HG02973 (cell line): ENCODE measurements around the gene TMEM129.

Experiments
- ATAC-seq: cut with Tn5 transposase; IDR thresholded peaks from one replicate; pipeline ENCODE4 v1.9.1; 2021; ENCODE audit warnings: moderate library complexity; ENCODE audit not compliant: unreplicated experiment

TMEM129 gene

DNA sequence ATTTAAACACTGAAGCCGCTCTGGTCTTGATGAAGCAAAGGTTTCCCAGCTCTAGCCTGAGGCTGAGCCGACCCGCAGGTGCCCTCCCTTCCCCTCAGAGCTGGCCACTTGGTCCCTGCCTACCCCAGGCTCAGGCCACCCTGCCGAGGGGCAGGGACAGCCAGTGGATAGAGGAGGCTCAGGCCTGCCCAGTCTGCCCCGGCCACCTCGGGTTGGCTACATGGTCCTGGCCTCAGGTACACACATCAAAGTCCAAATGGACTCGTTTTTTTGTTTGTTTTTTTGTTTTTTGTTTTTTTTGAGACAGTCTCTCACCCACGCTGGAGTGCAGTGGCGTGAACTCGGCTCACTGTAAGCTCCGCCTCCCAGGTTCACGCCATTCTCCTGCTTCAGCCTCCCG lies 24.0 kb upstream of the TMEM129 start:
- no peak for ATAC-seq

DNA sequence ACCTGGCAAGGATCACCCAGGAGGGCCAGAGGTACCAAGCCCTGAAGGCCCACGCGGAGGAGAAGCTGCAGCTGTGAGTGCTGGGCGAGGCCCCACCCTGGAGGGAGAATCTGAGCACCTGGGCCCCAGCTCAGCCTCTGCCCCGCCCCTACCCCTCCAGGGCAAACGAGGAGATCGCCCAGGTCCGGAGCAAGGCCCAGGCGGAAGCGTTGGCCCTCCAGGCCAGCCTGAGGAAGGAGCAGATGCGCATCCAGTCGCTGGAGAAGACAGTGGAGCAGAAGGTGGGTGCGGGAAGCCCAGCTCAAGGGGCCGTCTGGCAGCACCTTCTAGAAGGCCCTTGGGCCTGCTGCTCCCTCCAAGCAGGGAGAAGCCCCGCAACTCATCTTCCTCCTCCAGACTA lies 23.4 kb upstream of the TMEM129 start:
- ATAC-seq = no peak

DNA sequence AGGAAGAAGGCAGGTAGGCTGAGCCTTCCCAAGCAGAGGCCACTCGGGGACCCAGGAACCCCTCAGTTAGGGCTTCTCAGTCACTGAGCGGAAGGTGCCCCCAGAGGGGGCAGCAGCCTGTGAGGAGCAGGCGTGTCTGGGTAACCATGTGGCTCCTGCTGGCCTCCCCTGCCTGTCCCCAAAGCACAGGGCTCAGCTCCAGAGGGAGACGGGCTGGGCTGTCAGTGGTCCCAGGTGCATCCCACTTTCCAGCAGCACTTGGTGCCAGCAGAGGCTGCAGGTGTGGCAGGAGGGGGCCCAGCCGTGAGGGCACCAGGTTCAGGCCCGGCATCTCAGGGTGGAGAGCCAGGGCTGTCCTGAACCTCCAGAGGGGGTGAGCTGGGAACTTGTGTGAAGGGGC lies 22.9 kb upstream of the TMEM129 start:
- ATAC-seq = no peak

DNA sequence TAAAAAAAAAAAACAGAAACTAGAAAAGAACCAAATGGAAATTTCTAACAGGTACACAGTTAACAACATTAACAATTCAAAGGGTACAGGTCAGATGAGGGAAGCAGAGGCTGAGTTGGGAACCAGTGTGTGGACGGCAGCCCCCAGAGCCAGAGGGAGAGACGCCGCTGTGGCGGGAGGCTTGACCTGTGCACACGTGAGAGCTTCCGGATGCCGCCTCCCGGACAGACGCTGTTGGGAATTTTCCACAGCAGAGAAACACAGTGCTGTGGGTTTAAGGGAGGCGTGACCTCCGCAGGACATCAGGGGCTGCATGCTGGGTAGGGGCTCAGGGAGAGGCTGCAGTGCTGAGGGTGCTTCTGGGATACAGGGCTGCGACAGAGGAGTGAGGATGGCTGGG lies 22.4 kb upstream of the TMEM129 start:
- ATAC-seq = no peak

DNA sequence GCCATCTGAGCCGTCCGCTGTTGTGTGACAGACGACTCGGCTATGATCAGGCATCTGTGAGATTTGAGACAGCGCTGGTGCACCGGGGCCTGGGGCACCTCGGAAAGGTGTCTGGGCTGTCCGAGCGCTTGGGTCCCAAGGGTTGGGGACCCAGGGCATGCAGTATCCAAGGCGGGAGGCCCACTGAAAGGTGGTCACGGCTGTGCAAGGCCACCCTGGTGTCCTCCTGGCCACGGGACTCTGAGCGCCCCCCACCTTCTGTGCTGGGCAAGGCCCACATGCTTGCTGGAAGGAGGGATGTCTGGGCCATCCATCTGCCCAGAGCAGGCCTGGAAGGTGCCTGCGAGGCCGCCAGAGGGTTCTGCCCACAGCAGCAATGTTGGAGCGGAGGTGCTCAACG lies 20.1 kb upstream of the TMEM129 start:
- ATAC-seq = no peak

DNA sequence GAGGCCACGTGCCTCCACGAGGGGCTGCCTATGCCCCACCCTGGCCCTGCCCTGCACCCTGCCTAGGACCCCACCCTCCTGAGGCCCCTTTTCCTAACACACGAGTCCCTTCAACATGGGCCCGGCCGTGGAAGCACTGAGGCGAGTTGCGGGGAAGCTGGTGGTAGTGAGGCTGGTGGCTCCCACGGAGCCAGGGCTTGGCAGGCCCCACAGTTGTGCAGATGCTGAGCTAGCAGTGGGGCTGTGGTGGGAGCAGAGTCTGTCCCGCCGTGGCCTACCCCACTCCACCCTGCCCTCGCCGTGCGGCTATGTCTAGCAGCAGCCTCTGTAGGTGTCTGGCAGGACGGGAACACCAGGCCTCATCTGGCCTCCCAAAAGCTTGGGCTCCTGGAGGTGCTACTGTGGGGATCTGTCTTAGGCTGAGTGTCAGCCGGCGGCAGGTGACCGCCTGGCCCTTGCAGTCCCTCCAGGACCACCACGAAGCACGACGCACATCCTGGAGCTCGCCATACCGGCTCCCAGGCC lies 19.0 kb upstream of the TMEM129 start:
- no peak for ATAC-seq

DNA sequence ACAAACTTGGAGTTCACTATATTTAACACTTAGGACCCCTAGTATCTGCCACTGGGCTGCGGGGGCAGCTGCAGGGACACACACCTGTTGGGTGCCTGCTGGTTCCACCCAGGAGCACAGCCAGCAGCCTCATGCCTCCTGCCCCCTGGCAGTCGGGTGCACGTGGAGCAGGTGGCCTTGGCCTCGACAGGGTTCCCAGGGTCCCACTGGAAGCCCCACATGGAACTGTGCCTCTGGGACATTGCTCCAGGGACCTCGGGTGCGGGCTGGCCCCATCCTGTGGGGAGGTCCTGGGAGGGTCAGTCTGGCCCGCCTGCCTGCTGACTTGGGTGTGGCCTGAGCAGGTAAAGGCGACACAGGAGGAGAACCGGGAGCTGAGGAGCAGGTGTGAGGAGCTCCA lies 18.2 kb upstream of the TMEM129 start:
- ATAC-seq = no peak

DNA sequence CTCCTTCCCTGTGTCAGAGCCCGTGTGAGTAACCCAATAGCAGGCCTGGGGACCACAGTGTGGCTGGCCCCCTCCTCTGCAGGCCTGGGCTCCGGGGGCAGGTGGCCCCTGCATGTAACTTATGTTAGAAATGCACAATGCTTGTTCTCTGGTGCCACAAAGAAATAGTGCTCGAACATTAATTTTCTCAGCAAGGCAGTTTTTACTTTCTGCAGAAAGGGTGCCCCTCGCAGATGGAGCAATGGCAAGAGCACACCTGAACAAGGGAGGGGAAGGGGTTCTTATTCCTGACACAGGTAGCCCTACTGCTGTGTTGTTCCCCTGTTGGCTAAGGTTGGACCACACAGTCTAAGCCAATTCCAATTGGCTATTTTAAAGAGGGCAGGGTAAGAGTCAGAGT lies 17.3 kb upstream of the TMEM129 start:
- no peak for ATAC-seq

DNA sequence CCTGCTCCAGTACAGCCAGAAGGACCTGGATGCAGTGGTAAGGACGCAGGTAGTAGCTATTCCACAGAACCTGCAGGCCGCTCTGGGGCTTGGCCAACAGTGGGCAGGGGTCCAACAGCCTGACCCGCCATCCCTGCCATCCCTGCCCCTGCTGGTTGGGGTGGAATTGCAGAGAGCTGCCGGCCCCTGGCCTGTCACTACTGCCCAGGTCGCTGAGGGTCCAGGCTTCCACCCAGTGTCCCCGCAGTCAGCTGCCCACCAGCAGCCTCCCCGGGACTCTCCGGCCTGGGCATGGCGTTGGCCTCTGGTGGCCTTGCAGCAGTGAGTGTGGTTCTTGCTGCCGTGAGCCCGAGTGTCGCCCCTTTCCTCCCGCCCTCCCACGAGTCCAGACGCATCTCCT lies 16.5 kb upstream of the TMEM129 start:
- ATAC-seq = no peak

DNA sequence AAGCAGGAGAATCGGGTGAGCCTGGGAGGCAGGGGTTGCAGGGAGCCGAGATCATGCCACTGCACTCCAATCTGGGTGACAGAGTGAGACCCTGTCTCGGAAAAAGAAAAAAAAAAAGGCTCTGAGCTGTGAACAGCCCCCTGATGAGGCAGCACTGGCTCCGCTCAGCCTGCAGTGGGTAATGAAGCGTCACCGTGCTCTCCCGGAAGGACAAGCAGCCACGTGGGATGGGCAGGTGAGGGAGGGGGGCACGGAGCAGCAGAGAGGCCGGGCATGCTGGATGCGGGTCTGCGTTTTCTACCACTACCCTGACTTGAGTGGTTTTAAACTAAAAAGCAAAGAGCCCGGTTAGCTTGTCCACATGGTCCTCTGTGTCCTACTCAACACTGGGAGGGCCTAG lies 15.7 kb upstream of the TMEM129 start:
- no peak for ATAC-seq

DNA sequence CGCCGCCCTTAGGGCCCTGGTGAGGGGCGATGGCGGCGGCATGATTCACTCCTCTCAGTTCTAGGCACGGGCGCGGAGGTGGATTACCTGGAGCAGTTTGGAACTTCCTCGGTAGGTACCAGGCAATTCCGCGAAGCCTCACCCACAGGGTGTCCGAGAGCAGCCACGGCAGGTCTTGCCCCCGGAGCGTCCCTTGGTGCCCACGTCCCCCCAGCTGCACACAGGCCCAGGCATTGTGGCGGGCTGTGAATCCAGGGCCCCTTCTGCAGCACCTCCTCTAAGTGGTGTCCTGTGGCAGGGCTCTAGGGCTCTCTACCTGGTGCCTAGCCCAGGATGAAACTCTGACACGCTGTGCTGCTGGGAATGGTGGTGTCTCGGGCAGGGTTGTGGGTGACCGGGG lies 14.1 kb upstream of the TMEM129 start:
- no peak for ATAC-seq

DNA sequence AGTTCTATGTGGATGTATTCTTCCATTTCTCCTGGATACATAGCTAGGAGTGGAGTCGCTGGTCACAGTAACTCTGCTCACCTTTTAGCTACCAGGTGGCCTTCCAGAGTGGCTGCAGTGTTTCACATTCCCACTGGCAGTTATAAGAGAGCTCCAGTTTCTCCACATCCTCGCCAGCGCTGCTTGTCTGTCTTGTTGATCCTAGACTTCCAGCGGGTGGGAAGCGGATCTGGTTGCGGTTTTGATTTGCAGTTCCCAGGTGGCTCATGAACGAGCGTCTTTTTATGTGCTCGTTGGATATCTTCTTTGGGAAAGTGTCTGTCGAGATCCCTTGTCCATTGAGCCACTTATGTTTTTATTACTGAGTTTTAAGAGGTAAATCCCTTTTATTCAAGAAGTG lies 11.8 kb upstream of the TMEM129 start:
- ATAC-seq = no peak

DNA sequence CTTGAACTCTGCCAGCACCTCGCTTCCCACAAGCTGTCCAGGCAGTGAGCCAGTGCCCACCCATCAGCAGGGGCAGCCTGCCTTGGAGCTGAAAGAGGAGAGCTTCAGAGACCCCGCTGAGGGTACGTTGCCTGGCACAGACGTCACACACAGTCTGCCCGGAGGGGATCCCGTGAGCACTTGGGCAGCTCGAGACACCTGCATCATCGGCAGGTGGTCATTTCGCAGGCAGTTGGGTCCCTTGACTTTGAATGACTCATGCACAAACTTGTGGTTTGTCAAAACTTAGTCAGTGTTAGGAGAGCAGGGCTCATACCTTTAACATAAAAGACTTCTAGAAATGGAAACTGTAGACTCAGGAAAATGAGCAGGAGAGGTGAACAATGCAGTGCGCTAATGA lies 10.1 kb upstream of the TMEM129 start:
- no peak for ATAC-seq

DNA sequence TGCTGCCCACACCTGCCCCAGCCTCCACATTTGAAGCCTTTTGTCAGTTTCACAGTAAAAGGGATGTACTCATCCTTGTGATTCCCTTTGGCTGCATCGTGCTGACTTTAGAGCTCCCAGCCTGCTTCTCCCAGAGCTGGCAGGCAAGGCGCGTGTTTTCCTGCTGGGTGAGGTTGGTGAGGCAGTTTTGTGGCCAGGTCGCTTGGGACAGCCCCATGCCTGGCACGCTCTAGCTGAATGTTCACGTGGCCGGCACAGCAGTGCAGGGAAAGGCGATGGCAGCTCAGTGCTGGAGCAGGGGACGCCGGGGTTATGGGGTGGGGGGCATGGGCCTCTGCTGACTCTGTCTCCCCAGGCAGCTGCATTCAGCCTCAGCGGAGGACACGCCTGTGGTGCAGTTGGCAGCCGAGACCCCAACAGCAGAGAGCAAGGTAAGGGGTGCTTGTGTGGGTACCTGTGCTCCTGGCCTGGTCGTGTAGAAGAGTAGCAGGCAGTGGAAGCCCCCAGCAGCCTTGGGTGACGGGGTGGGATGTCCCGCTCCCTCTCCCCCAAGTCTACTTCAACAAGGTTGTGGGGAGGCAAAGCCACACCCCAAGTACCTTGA lies 9.5 kb upstream of the TMEM129 start:
- no peak for ATAC-seq

DNA sequence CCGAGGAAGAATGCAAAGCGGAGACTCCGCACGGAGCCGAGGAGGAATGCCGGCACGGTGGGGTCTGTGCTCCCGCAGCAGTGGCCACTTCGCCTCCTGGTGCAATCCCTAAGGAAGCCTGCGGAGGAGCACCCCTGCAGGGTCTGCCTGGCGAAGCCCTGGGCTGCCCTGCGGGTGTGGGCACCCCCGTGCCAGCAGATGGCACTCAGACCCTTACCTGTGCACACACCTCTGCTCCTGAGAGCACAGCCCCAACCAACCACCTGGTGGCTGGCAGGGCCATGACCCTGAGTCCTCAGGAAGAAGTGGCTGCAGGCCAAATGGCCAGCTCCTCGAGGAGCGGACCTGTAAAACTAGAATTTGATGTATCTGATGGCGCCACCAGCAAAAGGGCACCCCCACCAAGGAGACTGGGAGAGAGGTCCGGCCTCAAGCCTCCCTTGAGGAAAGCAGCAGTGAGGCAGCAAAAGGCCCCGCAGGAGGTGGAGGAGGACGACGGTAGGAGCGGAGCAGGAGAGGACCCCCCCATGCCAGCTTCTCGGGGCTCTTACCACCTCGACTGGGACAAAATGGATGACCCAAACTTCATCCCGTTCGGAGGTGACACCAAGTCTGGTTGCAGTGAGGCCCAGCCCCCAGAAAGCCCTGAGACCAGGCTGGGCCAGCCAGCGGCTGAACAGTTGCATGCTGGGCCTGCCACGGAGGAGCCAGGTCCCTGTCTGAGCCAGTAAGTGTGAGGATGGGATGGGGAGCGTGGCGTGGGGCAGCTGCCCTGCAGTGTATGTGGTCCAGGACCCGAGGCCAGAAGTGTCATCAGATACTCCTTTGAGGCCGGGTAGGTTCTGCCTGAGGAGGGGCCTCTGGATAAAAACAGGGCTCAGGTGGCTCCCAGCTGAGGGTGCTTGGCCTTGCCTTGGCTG lies 7.2 kb upstream of the TMEM129 start:
- ATAC-seq = no peak

DNA sequence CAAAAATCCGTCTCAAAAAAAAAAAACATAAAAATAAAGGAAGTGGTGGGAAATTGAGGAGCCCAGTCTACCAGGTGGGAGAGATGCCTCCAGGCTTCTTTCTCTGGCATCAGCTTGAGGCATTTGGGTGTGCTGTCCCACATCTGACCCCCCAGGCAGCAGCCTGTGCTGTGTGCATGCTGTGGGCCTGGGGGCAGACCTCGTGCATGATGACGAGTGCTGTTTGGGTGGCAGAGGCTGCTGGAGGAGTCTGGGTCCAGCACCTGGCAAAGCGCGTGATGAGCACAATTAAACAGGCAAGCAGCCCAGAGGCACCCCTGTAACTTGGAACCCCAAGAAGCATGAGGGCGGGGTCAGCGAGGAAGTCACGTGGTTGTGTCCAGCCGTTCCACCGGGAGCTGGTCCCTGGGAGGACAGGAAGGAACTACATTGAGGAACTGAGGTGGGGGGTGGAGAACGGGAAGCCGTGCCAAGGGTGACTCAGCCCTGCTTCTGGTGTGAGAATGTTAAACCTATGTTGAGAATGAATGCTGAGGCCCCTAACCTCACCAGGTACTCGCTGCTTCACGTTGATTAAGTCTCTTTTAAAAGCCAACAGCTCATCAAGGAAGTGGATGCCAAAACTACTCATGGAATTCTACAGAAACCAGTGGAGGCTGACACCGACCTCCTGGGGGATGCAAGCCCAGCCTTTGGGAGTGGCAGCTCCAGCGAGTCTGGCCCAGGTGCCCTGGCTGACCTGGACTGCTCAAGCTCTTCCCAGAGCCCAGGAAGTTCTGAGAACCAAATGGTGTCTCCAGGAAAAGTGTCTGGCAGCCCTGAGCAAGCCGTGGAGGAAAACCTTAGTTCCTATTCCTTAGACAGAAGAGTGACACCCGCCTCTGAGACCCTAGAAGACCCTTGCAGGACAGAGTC lies 6.3 kb upstream of the TMEM129 start:
- no peak for ATAC-seq

DNA sequence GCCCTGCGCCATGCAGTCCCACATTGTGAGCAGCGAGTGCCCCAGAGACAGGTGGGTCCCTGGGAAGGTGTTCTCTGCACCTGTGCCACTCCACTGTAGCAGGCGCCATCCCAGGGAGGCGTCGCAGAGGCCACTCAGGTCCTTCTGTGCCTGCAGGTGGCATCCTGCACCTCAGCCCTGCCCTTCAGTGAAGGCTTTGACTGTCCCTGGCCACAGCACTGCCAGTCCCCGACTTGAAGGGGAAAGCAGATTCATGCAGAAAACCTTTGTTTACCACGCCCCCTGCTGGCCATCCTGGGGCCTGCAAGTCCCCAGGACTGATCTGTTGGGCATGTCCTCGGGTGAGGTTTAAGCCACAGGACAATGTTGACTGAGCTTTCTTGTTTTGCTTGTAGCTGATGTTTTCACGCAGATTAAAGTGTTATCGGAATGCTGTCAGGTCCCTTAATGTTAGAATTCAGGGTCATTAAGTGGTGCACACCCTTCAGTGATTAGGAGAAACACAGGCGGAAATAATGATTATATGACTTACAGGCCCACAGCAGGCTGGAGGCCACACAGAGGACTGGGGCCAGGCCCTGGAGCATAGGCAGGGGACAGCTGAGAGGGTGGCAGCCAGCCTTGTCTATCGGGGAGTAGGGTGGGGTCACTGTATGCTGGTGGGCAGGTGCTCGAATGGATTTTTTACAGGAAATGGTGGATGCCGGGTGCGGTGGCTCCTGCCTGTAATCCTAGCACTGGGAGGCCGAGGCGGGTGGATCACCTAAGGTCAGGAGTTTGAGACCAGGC lies 5.2 kb upstream of the TMEM129 start:
- no peak for ATAC-seq

DNA sequence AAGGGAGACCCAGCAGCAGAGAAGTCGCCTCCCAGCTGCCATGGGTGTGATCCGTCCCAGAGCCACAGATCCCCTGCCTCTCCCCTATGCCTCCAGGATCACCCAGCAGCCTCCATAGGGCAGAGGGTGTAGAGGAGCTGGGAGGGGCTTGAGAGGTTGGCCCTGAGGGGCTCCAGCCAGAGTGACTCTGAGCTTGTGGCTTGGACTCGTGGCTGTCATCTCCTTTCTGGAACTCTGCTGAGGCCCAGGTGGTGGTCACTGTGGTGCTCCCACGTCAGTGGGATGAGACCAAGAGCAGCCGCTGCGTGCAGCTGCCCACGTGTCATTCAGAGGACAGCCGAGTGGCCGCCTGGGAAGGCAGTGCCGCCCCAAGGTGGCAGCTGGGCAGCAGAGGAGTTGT lies 4.4 kb upstream of the TMEM129 start:
- no peak for ATAC-seq

DNA sequence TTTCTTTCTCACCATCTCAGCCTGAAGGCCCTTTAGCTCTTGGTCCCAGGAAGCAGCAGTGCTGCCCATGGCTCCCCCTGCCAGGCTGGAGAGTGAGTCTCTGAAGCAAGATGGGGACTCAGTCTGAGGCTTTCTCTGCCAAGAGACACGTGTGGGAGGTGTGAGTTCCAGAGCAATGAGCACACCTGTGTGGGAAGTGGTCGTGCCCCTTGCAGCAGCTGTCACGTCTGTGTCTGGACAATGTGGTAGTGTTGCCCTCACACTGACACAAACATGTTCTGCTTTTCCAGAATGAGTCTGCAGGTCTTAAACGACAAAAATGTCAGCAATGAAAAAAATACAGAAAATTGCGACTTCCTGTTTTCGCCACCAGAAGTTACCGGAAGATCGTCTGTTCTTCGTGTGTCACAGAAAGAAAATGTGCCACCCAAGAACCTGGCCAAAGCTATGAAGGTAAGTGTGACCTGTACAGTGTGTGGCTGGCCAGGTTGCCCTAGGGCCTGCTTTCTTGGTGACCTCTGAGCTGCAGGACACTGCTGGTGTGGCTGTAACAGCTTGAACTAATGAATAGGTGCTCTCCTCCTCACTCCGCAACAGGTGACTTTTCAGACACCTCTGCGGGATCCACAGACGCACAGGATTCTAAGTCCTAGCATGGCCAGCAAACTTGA lies 2.1 kb upstream of the TMEM129 start:
- ATAC-seq = no peak

DNA sequence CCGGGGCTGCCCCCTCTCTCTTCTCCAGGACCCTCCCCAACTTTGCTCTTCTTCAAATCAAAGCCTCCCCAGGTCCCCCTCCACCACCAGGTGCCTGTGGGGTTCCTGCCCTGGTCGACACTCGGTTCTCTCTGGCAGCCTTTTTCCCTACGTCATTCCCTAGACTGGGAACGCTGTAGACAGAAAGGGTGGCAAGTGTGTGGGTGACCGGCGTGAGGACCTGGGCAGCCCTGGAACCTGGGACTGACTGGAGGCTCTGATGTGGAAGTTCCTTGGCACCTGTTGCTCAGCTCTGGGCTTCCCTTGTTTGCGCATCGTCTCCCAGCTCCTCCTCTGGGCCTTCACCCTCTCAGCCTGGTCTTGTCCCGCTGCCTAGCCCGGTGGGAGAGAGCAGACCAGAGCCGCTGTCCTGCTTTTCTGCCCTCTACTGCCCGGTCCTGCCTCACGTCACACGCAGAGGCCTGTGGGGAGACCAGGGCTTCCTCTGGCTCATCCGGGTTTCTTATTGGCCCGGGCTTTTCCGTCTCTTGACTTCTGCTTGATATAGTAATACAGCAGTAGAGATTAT lies 1.5 kb upstream of the TMEM129 start:
- ATAC-seq = no peak
